NCI-H748 (cell line): ENCODE data around the gene ZNF502.
"Not testable (repeated sequence)": the region's sequence is repeated elsewhere in the genome, so short reads cannot be mapped to it uniquely, and the experiment has no call there.

ENCODE experiments used
- DNase-seq: peaks from one replicate; lab custom pipeline; 2025; ENCODE audit not compliant: unreplicated experiment; lab: John Stamatoyannopoulos, UW

Gene ZNF502

DNA sequence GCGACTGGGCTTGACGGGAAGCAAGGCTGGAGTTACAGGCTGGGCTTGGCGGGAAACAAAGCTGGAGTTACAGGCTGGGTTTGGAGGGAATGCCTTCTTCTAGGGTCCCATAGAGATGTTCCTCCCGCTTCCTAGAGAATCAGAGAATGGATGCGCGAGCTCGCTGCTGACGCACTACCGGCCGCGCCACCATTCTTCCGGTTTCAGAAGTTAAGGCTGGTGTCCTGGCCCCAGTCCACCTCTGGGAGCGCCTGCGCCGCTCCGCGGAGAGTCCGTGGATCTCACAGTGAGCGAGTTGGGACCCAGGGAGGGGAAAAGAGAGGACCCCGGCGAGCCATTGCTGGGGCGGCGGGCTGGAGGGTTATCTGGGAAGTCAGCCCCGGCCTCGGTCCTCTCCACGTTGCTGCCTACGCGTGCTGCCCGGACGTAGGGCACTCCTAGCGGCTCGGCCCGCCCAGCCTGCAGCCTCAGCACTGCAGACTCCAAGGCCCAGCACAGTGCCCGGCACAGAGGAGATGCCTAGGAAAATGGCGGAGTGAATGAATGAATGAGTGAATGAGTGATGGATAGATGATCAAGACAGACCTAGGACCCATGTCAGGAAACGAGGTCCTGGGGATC lies at the start of gene ZNF502:
TSS of gene ZNF502 (plus strand) at position 206 of the 621 bp plus-strand sequence. CDS start 7,602 bp downstream, outside the sequence.
- peak; percentile 92 for DNase-seq

DNA sequence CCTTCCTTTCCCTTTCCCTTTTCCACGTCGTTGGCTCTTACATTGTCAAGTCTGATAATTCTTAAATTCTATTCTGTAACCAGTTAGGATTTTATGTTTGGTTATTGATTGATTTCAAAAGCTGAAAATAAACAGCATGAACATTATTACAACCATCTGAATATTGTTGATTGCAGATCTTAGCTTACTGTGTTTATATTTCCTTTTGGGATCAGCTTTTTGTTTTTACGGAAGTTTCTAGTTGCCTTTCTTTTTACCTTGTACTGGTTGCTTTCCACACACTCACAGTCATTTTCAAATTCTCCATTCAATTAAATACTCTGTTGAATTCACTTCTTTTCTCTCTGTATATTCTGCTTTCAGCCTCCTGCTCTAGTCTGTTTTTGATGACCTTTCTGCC lies 47.3 kb upstream of the ZNF502 start:
- no peak for DNase-seq

DNA sequence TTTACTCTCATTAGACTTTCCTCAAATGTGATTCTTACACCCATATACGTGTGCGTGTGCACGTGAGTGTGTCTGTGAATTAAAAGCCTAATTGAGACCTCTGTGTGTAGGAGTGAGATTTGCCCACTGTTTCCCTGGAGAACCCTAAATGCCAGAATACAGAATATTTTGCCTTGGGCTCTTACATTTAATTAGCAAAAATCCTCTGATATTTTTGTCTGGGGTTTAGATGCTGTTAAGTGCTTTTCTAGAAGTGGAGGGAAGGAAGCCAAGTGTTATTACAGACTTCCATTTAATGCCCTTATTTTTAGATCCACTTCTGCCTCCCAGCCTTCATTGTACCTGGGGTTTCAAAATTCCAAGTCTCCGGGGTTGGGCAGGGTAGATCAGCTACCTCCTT lies 46.1 kb upstream of the ZNF502 start:
- no peak for DNase-seq

DNA sequence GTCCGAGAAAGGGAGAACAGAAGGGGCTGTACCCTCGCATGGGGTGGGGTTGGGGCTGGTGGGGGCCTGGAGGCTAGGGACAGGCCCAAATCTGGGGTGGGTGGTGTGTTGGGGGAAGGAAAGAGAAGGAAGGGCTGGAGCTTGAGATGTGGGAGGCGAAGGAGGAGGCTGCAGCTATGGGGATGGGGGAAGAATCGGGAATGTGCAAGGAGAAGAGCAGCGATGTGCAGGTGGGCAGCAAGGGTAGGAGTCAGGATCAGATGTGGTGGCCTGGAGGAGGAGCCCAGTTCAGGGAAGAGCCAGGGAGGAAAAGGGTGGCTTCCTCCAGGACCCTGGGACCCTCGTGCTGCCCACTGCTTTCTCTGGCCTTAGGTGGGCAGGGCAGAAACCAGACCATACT lies 42.7 kb upstream of the ZNF502 start:
- no peak for DNase-seq

DNA sequence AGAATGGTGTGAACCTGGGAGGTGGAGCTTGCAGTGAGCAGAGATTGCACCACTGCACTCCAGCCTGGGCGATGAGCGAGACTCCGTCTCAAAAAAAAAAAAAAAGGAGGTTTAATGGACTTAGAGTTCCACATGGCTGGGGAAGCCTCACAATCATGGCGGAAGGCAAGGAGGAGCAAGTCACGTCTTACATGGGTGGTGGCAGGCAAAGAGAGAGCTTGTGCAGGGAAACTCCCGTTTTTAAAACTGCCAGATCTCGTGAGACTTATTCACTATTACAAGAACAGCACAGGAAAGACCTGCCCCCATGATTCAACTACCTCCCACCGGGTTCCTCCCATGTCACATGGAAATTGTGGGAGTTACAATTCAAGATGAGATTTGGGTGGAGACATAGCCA lies 39.0 kb upstream of the ZNF502 start:
- not testable (repeated sequence) for DNase-seq

DNA sequence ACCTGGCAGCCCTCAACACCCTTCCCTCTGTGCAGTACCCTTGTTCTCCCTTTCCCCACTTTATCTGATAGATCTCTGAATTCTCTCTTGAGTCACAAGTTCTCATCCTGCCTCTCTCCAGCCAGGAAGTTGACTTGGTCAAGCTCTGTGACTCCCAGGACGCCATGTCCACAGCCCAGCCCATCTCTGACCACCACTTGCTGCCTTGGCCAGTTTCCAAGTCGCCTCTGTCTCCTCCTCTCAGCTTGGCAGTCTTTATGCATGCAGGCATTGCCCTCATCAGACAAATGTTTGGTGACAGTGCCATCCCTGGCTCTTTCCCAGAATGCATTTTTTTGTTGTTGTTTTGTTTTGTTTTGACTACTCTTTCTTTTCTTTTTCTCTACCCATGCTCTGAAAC lies 38.2 kb upstream of the ZNF502 start:
- DNase-seq: no peak

DNA sequence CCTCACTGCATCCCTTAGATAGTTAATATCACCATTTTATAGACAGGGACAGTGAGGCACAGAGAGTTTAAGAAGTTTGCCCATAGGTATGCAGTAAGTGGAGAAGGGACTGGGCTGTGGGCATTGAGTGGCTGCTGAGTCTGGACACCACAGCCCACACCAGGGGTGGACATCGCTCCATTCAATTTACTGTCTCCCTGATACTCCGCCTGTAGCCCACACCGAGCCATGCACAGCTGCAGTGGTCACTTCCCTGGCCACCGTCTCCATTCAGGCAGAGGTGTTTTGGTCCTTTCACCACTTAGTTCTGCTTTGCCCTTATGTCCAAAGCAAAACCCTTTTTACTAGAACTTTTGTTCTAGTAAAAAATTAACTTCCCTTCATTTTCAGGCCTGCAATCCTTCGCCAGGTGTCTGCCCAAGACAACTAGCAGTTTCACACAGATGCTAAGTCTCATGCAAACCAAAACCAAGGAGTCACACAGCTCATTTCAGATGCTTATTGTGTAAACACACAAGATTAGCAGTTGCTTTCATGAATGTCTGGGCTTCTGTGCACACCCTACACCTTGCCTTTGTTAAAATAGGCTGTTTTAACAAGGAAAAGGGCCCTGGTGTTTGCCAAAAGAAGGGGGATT lies 33.9 kb upstream of the ZNF502 start:
- DNase-seq: no peak

DNA sequence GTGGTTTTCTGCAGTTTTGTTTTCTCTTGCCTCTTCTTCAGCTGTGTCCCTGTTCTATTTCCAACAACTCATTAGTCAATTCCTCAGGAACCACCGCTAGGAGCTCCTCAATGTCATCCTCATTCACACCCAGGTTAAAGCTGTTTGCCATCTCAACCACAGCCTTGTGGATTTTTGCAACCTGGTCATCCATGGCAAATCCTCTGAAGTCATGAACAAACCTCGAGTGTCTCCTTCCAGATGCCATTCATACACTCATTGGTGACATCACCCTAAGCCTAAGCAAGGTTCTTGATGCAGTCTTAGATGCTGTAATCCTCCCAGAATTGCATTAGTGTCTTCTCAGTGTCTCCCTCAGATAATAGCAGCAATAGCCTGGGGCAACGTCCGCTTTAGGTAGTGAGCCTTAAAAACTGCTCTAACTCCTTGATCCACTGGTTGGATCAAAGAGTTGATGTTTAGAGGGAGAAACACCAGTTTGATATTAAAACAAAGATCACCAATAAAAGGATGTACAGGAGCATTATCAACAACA lies 31.5 kb upstream of the ZNF502 start:
- no peak for DNase-seq

DNA sequence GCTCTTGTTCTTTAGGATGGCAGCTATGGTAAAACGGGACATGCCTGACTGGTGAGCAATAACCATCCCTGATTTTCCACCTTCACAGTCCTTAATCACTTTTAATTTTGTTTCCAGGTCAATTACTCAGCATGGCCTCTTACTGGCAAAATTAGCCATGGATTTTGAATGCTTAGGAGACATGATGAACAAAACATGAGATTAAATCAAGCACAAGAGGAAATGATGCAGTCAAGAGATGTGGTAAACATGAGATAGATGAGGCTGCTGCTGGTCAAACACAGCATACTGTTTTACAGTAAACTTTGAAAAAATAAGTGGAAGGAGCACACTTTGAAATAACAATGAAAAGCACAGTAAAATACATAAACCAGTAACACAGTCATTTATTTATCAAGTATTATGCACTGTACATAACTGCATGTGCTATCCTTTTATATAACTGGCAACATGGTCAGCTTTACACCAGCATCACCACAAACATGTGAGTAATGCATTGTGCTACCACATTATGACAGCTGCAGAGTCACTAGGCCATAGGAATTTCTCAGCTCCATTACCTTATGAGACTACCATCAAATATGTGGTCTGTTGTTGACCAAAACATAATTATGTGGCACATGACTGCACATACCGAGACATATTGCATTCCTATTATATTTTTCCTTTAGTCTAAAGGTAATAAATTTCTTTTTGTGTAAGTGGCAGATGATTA lies 30.1 kb upstream of the ZNF502 start:
- no peak for DNase-seq

DNA sequence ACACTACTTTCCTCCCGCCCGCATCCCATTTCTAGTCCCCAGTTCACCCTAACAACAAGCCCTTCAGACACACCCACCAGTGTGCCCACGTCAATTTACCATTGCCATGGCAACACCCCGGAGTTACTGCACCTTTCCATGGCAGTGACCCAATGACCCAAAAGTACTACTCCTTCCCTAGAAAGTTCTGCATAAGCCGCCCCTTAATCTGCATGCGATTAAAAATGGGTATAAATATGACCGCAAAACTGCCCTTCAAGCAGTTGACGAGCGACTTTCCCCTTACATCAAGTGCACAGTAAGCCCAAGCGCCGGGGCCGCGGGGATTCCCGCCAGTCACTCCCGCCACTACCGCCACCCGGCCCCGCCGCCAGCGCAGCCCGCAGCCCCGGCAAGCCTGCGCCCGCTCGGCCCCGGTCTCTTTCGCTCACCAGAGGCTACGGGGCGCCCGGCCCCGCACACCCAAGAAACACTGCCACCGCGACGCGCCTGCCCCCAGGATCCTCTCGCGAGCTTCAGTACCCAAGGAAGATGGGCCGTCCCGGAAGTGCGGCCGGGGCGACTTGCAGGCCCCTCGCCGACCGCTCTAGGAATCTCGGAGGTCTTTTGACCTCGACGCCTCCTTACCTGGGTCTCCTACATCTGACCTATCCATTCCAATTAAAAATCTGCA lies 27.2 kb upstream of the ZNF502 start:
- peak; percentile 91 for DNase-seq

DNA sequence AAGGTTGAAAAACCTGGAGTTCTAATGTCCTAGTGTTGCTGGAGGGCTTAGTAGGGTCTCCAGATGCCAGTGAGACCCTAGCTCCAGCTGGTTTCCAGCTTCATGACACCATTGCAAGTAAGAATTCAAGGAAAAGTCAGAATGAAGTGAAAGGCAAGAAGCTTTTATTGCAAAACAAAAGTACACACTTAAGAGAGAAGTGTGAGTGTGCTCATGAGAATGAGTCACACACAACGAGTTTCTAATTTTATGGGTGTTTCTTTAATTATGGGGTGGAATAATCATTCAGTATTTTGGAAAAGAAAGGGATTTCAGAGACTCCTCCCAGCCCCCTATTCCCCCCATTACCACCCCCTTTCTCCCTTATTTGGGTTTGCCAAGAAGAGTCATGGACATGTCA lies 24.6 kb upstream of the ZNF502 start:
- no peak for DNase-seq

DNA sequence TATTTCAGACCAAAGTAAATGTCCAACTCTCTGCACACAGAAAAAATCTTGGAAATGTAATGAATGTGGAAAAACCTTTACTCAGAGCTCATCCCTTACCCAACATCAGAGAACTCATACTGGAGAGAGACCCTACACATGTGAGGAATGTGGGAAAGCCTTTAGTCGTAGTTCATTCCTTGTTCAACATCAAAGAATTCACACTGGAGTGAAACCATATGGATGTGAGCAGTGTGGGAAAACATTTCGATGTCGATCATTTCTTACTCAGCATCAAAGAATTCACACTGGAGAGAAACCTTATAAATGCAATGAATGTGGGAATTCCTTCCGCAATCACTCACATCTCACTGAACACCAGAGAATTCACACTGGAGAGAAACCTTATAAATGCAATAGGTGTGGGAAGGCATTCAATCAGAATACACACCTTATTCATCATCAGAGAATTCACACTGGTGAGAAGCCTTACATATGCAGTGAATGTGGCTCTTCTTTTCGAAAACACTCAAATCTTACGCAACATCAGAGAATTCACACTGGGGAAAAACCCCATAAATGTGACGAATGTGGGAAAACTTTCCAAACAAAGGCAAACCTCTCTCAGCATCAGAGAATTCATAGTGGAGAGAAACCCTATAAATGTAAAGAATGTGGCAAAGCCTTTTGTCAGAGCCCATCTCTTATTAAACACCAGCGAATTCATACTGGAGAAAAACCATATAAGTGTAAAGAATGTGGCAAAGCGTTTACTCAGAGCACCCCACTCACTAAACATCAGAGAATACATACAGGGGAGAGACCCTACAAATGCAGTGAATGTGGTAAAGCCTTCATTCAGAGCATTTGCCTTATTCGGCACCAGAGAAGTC lies 9.0 kb downstream of the ZNF502 start:
- DNase-seq: peak; percentile 2

DNA sequence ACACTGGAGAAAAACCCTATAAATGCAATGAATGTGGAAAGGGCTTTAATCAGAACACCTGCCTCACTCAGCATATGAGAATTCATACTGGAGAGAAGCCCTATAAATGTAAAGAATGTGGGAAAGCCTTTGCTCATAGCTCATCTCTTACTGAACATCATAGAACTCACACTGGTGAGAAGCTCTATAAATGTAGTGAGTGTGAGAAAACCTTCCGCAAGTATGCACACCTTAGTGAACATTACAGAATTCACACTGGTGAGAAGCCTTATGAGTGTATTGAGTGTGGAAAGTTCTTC lies 9.6 kb downstream of the ZNF502 start:
- no peak for DNase-seq

DNA sequence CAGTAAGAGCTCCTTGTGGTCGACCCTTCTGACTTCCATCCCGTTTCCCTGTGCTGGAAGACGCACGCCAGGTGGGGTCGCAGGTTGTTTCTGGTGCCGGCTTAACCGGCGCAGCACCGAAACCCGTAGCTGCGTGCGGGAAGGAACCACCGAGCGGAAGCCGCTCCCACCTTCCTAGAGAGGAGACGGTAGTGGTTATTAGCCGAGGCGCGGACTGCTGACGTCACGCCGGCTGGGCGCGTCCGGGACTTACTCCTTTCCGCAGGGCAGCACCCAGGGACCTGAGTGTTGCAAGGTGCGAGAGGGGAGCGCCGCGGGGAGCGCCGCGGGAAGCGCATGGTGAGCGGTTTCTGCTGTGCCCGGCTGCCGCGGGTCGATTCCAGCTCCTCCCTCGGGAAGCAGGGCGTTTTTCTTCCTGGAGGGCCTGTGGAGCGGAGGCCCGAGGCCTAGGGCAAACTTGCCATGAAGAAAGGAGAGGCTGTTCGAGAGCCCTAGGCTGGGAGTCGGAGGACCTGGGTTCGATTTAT lies 17.0 kb downstream of the ZNF502 start, which contains the start of gene ZNF501:
TSS of gene ZNF501 (plus strand) at position 252 of the 527 bp plus-strand sequence. CDS start 4,787 bp downstream, outside the sequence.
- DNase-seq: peak; percentile 93

DNA sequence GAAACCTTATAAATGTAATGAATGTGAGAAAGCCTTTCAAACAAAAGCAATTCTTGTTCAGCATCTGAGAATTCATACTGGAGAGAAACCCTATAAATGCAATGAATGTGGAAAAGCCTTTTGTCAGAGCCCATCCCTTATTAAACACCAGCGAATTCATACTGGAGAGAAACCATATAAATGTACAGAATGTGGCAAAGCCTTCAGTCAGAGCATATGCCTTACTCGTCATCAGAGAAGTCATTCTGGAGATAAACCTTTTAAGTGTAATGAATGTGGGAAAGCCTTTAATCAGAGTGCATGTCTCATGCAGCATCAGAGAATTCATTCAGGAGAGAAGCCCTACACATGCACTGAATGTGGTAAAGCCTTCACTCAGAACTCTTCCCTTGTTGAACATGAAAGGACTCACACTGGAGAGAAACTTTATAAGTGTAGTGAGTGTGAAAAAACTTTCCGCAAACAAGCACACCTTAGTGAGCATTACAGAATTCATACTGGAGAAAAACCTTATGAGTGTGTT lies 22.2 kb downstream of the ZNF502 start:
- no peak for DNase-seq

DNA sequence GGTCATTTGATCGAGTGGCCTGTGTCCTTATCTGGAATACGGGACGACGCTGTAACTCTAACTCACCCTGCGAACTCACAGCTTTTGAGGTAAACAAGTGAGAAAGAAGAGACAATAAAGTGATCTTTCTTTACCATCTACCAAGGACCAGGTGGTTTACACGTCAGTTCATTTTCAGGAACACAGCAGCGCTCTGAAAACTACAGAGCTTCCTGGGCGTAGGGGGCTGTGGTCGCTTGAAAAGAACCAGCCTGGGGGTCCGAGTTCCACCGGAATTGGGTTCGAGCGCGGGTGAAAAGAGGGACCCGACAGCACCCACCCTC lies 48.6 kb downstream of the ZNF502 start:
- no peak for DNase-seq

DNA sequence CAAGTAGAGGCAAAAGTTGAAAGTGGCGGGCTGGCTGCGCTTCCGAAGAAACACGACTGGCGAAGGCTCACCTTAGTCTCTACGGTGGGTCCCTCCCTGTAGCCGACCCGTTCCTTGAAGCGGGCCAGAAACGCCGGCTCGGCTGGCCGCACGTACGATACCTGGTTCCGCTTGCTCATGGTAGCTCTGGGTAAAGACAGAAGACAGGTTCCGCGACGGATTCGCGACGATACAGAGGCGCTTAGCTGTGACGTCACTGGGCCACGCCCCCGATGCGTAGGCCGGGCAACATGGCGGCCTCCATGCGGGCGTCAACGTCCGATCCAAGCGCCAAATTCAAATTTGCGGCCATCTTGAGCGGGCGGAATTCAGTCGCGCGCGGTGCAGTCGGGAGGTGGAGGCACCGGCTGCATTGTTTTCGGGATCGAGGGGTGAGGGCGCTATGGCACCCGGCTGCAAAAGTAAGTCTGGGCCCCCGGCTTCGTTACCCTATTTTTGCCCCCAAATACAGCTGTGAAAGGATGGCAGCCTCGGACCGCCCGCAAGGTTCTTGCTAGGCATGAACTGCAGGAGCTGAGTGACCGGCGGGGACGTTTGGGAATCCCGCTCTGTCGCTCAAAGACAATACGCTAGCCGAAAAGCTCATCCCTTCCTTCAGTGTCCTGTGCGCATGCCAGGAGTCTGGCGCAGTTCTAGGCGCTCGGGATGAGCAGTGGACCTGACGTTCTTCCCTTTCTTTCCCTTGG lies 49.1 kb downstream of the ZNF502 start, which contains the start of the genes KIAA1143 and KIF15:
TSS of gene KIAA1143 (minus strand) at position 196 of the 746 bp plus-strand sequence. CDS start at position 179, 17 bp downstream.
TSS of gene KIF15 (plus strand) at position 371 of the 746 bp plus-strand sequence. CDS start at position 443, 72 bp downstream.
- DNase-seq: peak; percentile 92

DNA sequence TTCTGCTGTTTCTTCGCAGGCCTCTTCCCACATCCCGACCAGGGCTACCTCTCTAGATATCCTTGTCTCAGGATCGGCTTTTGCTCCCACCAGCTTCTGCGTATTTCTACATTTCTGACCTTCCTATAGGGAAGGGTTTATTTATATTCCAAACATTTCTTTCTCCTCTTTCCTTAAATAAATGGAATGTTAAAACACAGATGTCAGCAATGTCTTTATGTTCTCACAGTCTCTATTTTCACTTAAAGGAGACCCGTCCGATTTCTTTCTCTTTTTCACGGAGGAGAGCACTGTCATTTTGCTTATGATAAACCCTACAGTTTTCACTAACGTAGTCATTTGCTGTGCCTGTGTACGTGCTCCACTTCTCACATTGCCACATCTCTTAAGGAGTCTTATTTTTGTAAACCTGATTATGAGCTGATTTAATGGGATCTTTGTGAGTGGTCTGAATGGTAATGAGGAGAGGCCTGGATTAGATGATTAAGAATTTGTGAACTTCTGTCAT lies 49.8 kb downstream of the ZNF502 start:
- peak; percentile 23 for DNase-seq

DNA sequence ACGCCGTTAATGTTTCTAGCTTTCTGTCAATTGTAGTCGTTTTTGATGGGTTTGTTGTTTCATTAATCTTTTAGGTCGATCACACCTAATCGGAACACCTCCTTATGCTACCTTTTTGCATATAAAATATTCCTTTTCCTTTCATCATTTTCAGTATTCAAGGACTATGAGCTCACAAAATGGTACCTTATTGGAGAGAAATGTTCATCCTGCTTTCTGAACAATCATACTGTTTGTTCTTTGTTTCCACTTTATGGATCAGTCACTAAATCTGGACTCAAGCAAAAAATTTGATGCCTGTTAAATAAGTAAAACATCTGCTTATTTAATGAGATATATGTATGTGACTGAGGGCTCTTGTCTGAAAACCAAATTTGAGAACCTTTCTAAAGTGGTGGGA lies 50.2 kb downstream of the ZNF502 start:
- DNase-seq: no peak
